Measurements from ENCODE around the gene SEC14L5.

The SEC14L5 gene

GRCh38 chr16:5011637-5012036, 53.5 kb downstream of the SEC14L5 start:
- Mint-ChIP-seq H3K36me3 (ENCODE audit: low read depth) (peaks cover 35% of the 10 kb centered on the region), H3K27me3 (peaks cover 16% of the 10 kb centered on the region), H3K9me3 (no peaks in the 10 kb centered on the region), H3K4me1 (ENCODE audit: low read depth) (peaks cover 35% of the 10 kb centered on the region), H3K27ac (no peak overlapping the region), H3K4me3 (no peak overlapping the region)
- intact Hi-C loops (cut with micrococcal nuclease) = no loop called here

GRCh38 chr16:5012887-5013286, 54.8 kb downstream of the SEC14L5 start:
- no peaks in the 10 kb centered on the region for H3K9me3 Mint-ChIP-seq
- H3K27me3 Mint-ChIP-seq = peaks cover 16% of the 10 kb centered on the region
- no peak overlapping the region for H3K4me3 Mint-ChIP-seq
- intact Hi-C loops (cut with micrococcal nuclease) = no loop called here
- H3K36me3 Mint-ChIP-seq (ENCODE audit: low read depth) = peaks cover 39% of the 10 kb centered on the region
- no peak overlapping the region for H3K27ac Mint-ChIP-seq
- H3K4me1 Mint-ChIP-seq (ENCODE audit: low read depth) = peaks cover 38% of the 10 kb centered on the region

GRCh38 chr16:5015351-5015750, 57.2 kb downstream of the SEC14L5 start:
- Mint-ChIP-seq H3K9me3 (no peaks in the 10 kb centered on the region), H3K4me3 (no peak overlapping the region), H3K27ac (no peak overlapping the region), H3K4me1 (ENCODE audit: low read depth) (peaks cover 39% of the 10 kb centered on the region), H3K36me3 (ENCODE audit: low read depth) (peaks cover 50% of the 10 kb centered on the region), H3K27me3 (peaks cover 10% of the 10 kb centered on the region)
- intact Hi-C loops (cut with micrococcal nuclease) = no loop called here

DNA sequence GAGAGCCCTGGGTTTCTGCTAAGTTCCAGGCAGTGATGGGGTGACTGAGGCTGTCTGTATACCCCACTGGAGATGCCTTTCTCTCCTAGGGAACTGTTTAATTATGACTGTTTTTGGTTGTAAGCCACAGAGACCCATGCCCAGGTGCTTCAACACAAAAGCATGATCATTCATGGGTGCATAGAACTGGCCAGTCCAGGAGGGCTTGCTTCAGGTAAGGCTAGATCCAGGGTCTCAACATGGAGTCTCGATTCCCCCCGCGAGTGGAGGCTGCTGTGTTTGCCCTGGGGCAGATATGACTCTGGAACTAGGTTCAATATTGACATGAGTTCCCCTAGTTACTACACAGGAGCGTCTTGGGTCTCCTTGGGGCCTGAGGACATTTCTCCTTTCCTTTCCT, 57.8 kb downstream of the SEC14L5 start:
- peaks cover 5% of the 10 kb centered on the region for H3K27me3 Mint-ChIP-seq
- peaks cover 39% of the 10 kb centered on the region for H3K4me1 Mint-ChIP-seq (ENCODE audit: low read depth)
- H3K36me3 Mint-ChIP-seq (ENCODE audit: low read depth) = peaks cover 50% of the 10 kb centered on the region
- H3K27ac Mint-ChIP-seq = no peak overlapping the region
- H3K4me3 Mint-ChIP-seq = no peak overlapping the region
- H3K9me3 Mint-ChIP-seq = no peaks in the 10 kb centered on the region
- intact Hi-C loops (cut with micrococcal nuclease) = no loop called here

DNA sequence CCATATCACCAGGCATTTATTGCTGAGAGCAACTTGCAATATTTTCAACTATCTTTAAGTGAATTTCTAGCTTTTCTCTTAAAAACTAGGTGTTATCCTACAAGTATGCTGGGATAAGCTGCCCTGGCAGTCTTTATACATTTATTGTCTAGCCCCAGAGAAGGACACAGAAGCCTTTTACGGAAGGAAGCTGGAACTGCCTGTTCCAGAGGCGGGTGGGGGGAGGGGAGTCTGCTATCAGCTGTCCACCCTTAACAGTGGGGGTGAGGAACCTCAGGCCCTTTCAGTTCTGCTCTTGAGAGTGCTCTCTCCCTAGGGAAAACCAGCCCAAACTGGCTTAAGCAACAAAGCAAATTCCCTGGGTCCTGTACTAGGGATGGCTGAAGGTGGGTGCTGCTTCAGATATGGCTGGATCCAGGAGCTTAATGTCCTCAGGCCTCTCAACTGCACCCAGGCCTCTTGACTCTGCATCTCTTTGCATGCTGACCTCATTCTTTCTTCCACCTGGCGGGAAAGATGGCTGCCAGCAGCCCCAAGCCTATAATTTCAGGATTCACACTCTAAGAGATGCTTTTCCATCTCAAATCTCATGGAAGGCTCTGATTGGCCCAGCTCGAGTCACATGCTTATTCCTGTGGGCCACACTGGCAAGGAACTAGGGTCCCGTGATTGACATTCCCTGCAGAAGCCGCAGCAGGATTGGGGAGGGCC, 59.0 kb downstream of the SEC14L5 start:
- intact Hi-C loops (cut with micrococcal nuclease) = no loop called here

GRCh38 chr16:5017678-5017969, 59.5 kb downstream of the SEC14L5 start:
- intact Hi-C loops (cut with micrococcal nuclease) = no loop called here
- H3K27me3 Mint-ChIP-seq = peaks cover 5% of the 10 kb centered on the region
- peaks cover 40% of the 10 kb centered on the region for H3K36me3 Mint-ChIP-seq (ENCODE audit: low read depth)
- peaks cover 48% of the 10 kb centered on the region for H3K4me1 Mint-ChIP-seq (ENCODE audit: low read depth)
- H3K9me3 Mint-ChIP-seq = no peaks in the 10 kb centered on the region
- H3K4me3 Mint-ChIP-seq = peak overlapping the region; percentile 34
- H3K27ac Mint-ChIP-seq = peak overlapping the region; percentile 84

More for the DNA sequence above, 59.0 kb downstream of the SEC14L5 start:
- H3K9me3 Mint-ChIP-seq = no peaks in the 10 kb centered on the region
- H3K36me3 Mint-ChIP-seq (ENCODE audit: low read depth) = peaks cover 42% of the 10 kb centered on the region
- peaks cover 5% of the 10 kb centered on the region for H3K27me3 Mint-ChIP-seq
- peak overlapping the region; percentile 34 for H3K4me3 Mint-ChIP-seq
- H3K27ac Mint-ChIP-seq = peak overlapping the region; percentile 84
- H3K4me1 Mint-ChIP-seq (ENCODE audit: low read depth) = peaks cover 43% of the 10 kb centered on the region

- H3K9me3 Mint-ChIP-seq = no peaks in the 10 kb centered on the region
- peaks cover 52% of the 10 kb centered on the region for H3K4me1 Mint-ChIP-seq (ENCODE audit: low read depth)
- H3K27me3 Mint-ChIP-seq = peaks cover 5% of the 10 kb centered on the region
Observed at GRCh38 chr16:5018793-5019192, 60.7 kb downstream of the SEC14L5 start.

GRCh38 chr16:5019775-5020174, 61.6 kb downstream of the SEC14L5 start:
- peak overlapping the region; percentile 73 for H3K4me3 Mint-ChIP-seq

More at GRCh38 chr16:5018793-5019192, 60.7 kb downstream of the SEC14L5 start:
- H3K27ac Mint-ChIP-seq = peak overlapping the region; percentile 84
- intact Hi-C loops (cut with micrococcal nuclease) = no loop called here
- peaks cover 35% of the 10 kb centered on the region for H3K36me3 Mint-ChIP-seq (ENCODE audit: low read depth)
- H3K4me3 Mint-ChIP-seq = peak overlapping the region; percentile 73

DNA sequence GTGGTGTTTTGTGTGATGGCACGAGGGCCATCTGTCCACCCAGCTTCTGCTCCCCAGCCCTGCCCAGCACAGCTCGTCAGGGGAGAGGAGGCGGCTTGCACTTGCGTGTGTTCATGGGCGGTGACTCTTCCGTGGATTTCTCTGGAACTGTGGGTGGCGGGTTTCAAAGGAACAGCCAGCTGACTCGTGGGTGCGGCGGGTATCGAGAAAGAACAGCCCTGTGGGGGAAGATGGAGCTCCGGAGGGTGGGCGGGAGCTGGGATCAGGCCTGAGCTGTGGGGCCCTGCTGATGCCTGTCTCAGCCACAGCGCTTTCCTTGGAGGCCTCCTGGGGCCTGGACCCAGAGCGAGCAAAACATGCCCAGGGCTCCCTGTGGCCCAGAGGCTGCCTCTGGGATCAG, 62.4 kb downstream of the SEC14L5 start:
- Mint-ChIP-seq H3K4me1 (ENCODE audit: low read depth) (peaks cover 49% of the 10 kb centered on the region), H3K27me3 (peaks cover 1% of the 10 kb centered on the region)

More at GRCh38 chr16:5019775-5020174, 61.6 kb downstream of the SEC14L5 start:
- peaks cover 47% of the 10 kb centered on the region for H3K4me1 Mint-ChIP-seq (ENCODE audit: low read depth)
- H3K27ac Mint-ChIP-seq = peak overlapping the region; percentile 84
- H3K27me3 Mint-ChIP-seq = peaks cover 5% of the 10 kb centered on the region
- peaks cover 33% of the 10 kb centered on the region for H3K36me3 Mint-ChIP-seq (ENCODE audit: low read depth)
- no peaks in the 10 kb centered on the region for H3K9me3 Mint-ChIP-seq
- intact Hi-C loops (cut with micrococcal nuclease) = no loop called here

GRCh38 chr16:5022521-5022920, 64.4 kb downstream of the SEC14L5 start:
- H3K9me3 Mint-ChIP-seq = no peaks in the 10 kb centered on the region
- H3K27ac Mint-ChIP-seq = peak overlapping the region; percentile 84
- intact Hi-C loops (cut with micrococcal nuclease) = no loop called here
- H3K4me1 Mint-ChIP-seq (ENCODE audit: low read depth) = peaks cover 41% of the 10 kb centered on the region
- H3K4me3 Mint-ChIP-seq = peak overlapping the region; percentile 14
- H3K27me3 Mint-ChIP-seq = peaks cover 1% of the 10 kb centered on the region
- H3K36me3 Mint-ChIP-seq (ENCODE audit: low read depth) = peaks cover 46% of the 10 kb centered on the region

More for the DNA sequence above, 62.4 kb downstream of the SEC14L5 start:
- intact Hi-C loops (cut with micrococcal nuclease) = no loop called here
- Mint-ChIP-seq H3K9me3 (no peaks in the 10 kb centered on the region), H3K36me3 (ENCODE audit: low read depth) (peaks cover 33% of the 10 kb centered on the region), H3K27ac (peak overlapping the region; percentile 84), H3K4me3 (peak overlapping the region; percentile 73)

GRCh38 chr16:5024632-5025031, 66.5 kb downstream of the SEC14L5 start:
- H3K36me3 Mint-ChIP-seq (ENCODE audit: low read depth) = peaks cover 56% of the 10 kb centered on the region
- intact Hi-C loops (cut with micrococcal nuclease) = no loop called here
- H3K9me3 Mint-ChIP-seq = no peaks in the 10 kb centered on the region
- H3K4me3 Mint-ChIP-seq = no peak overlapping the region
- no peak overlapping the region for H3K27ac Mint-ChIP-seq
- H3K4me1 Mint-ChIP-seq (ENCODE audit: low read depth) = peaks cover 57% of the 10 kb centered on the region
- peaks cover 1% of the 10 kb centered on the region for H3K27me3 Mint-ChIP-seq

GRCh38 chr16:5025171-5025632, 67.1 kb downstream of the SEC14L5 start:
- Mint-ChIP-seq H3K4me1 (ENCODE audit: low read depth) (peaks cover 62% of the 10 kb centered on the region), H3K9me3 (no peaks in the 10 kb centered on the region), H3K36me3 (ENCODE audit: low read depth) (peaks cover 62% of the 10 kb centered on the region), H3K27me3 (peaks cover 1% of the 10 kb centered on the region), H3K27ac (peak overlapping the region; percentile 30), H3K4me3 (no peak overlapping the region)
- intact Hi-C loops (cut with micrococcal nuclease) = no loop called here

- intact Hi-C loops (cut with micrococcal nuclease) = no loop called here
- H3K27me3 Mint-ChIP-seq = peaks cover 1% of the 10 kb centered on the region
- H3K36me3 Mint-ChIP-seq (ENCODE audit: low read depth) = peaks cover 76% of the 10 kb centered on the region
- peaks cover 63% of the 10 kb centered on the region for H3K4me1 Mint-ChIP-seq (ENCODE audit: low read depth)
- no peaks in the 10 kb centered on the region for H3K9me3 Mint-ChIP-seq
- H3K27ac Mint-ChIP-seq = no peak overlapping the region
- H3K4me3 Mint-ChIP-seq = no peak overlapping the region
Observed at GRCh38 chr16:5026664-5027063, 68.5 kb downstream of the SEC14L5 start.

DNA sequence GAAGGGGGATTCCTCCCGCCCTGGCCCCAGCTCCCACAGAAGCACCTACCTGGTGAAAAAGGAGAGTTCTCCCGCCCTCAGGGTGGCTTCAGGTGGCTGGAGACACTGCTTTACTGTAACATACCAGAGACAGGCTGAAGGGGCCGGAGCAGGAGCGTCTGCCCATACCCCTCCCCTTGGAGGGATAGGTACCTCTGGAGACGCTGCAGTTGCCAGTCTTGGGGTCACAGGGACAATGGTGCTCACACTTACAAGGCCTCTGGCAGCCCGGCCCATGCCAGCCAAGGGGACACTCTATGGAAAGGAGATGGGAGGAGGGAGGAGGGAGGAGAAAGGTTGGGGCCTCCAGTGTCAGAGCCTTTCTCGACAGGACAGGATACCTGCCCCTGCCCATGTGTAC, 69.0 kb downstream of the SEC14L5 start:
- Mint-ChIP-seq H3K27me3 (no peaks in the 10 kb centered on the region), H3K4me1 (ENCODE audit: low read depth) (peaks cover 63% of the 10 kb centered on the region), H3K9me3 (no peaks in the 10 kb centered on the region), H3K27ac (no peak overlapping the region), H3K4me3 (no peak overlapping the region), H3K36me3 (ENCODE audit: low read depth) (peaks cover 80% of the 10 kb centered on the region)
- intact Hi-C loops (cut with micrococcal nuclease) = no loop called here
